Prostate gland (tissue), 2 donors: ENCODE measurements around the gene ZNF226.
A peak's percentile ranks its signal among the peaks of the same experiment; 100 is the strongest.

Experiments used
- POLR2A ChIP-seq: fragments of 450-650 bp; IDR thresholded peaks from one replicate; pipeline ENCODE4 v1.6.1; 2016; ENCODE audit warnings: antibody characterized with exemption, mild to moderate bottlenecking
- POLR2AphosphoS5 ChIP-seq: sonication (generic); formaldehyde crosslinking; IDR thresholded peaks from one replicate; pipeline ENCODE4 v1.6.1; 2017; ENCODE audit warnings: antibody characterized with exemption
- TF ChIP-seq, protein P1 (sequence below), 4 experiments: fragments of 200-600 bp in 2 of 4; fragments of 450-650 bp in 2 of 4; sonication (generic) in 2 of 4; IDR thresholded peaks; 1 replicate in 3 of 4; 2 replicates in 1 of 4; pipeline ENCODE4 v1.5.1; 2016 to 2019; ENCODE audit warnings: antibody characterized with exemption in 4 of 4, mild to moderate bottlenecking in 2 of 4, moderate library complexity in 2 of 4

DNA sequence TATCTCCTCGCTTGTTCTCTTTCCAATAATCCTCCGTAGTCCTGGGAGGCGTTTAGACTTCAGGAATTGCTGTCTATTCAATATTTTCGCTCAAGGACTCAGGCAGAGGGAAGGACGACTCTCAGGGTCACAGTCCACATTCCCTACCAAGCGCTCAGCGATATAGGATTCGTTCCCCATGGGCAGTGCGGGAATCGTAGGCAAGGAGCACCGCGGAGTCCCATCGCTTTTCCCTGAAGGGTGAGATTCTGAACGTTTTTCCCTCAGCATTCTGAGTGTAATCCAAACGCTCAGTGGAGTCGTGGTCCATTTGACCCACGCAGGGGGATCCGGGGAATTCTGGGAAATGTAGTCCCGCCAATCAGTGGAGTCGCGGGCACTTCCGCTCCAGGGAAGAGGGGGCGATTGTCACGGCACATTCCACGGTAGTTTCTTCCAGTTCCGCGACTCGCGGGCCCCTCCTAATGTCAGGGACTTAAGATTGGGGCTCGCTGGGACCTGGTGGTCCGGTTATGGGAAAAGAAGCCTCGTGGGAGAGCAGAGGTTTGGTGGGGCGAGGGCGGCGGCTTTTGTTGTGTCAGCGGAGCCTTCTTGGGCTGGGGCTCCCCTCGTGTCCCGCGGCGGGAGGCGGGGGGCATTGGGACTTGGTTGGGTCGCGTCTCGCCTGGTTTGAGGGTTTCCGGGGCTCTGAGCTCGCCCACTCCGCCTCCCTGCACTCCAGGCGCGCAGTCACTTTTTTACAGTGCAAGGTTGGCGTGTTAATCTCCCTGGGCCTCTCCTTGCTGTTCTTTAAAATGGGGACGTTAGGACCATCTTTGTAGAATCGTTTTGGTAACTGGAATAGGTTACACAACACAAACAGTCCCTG lies 23.5 kb upstream of the ZNF226 start, which contains the start of gene ZNF234:
- TF ChIP-seq, protein P1, sequence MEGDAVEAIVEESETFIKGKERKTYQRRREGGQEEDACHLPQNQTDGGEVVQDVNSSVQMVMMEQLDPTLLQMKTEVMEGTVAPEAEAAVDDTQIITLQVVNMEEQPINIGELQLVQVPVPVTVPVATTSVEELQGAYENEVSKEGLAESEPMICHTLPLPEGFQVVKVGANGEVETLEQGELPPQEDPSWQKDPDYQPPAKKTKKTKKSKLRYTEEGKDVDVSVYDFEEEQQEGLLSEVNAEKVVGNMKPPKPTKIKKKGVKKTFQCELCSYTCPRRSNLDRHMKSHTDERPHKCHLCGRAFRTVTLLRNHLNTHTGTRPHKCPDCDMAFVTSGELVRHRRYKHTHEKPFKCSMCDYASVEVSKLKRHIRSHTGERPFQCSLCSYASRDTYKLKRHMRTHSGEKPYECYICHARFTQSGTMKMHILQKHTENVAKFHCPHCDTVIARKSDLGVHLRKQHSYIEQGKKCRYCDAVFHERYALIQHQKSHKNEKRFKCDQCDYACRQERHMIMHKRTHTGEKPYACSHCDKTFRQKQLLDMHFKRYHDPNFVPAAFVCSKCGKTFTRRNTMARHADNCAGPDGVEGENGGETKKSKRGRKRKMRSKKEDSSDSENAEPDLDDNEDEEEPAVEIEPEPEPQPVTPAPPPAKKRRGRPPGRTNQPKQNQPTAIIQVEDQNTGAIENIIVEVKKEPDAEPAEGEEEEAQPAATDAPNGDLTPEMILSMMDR (IDR thresholded peaks at IDR 0.05) = no peak
- no peak for TF ChIP-seq POLR2A
- TF ChIP-seq POLR2AphosphoS5 = peak; percentile 85
